GM21786 (cell line): ENCODE data around the gene AGBL3.

Experiments used
- ATAC-seq: cut with Tn5 transposase; IDR thresholded peaks from one replicate; pipeline ENCODE4 v1.9.1; 2021; ENCODE audit not compliant: unreplicated experiment

Gene AGBL3

DNA sequence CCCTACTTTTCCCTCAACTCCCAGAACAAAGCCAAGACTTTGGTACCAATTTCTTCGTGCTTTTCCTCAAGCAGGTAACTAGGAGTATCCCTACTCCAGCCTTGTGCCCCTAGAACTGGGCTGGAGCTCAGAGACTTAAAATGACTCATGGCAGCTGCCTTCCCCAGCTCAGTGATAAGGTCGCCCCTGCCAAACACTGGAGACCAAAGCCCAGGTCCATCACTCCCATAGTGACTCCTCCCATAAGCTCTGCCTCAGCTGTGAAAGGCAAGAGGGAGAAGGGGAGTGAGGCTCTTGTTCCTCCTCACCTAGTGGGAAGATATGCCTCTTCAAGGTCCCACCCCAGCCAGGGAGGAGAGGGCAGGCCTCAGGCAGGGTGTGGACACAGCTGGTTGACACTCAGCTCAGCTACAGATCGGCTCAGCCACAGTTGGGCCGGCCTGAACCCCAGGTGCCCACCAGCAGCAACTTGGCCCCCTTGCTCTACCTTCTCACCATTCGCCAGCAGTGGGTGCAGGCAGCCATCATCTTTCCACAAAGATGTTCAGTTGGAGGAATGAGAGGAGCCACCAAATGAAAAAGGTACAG, 198.0 kb downstream of the AGBL3 start:
- no peak for ATAC-seq
